ENCODE results near the gene YARS2. TPM values are rescaled to one million over a fixed set of nuclear protein-coding genes. Genes with fewer than 3 reads are reported as not detected.

The YARS2 gene
- total RNA-seq, 4 donors from 2014 or later, result 19.9 to 23.1 (median 22.2) TPM

DNA sequence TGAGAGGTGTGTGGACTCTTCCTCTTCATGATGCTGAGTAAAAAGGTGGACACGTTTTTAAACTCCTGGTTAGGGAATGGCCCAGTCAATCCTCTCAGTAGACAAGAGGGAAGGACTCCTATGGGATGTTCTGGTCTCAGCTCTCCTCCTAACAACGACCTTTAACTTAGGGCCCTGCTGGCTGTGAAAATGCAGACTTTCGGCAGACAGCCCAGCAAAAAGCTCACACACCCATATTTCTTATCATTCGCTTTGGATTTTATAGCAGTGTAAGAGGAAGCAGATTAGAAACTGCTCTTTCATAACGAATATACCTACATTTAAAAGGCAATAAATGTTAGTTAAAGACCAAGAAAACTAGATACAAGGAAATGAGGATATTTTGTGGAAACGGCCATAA is 18.0 kb upstream of the YARS2 start:
- TF ChIP-seq, protein P1, sequence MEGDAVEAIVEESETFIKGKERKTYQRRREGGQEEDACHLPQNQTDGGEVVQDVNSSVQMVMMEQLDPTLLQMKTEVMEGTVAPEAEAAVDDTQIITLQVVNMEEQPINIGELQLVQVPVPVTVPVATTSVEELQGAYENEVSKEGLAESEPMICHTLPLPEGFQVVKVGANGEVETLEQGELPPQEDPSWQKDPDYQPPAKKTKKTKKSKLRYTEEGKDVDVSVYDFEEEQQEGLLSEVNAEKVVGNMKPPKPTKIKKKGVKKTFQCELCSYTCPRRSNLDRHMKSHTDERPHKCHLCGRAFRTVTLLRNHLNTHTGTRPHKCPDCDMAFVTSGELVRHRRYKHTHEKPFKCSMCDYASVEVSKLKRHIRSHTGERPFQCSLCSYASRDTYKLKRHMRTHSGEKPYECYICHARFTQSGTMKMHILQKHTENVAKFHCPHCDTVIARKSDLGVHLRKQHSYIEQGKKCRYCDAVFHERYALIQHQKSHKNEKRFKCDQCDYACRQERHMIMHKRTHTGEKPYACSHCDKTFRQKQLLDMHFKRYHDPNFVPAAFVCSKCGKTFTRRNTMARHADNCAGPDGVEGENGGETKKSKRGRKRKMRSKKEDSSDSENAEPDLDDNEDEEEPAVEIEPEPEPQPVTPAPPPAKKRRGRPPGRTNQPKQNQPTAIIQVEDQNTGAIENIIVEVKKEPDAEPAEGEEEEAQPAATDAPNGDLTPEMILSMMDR (IDR thresholded peaks at IDR 0.05), result no peak
- no peak for DNase-seq (ENCODE audit: low spot score)
- no peak for ATAC-seq (ENCODE audit: low FRiP score)

DNA sequence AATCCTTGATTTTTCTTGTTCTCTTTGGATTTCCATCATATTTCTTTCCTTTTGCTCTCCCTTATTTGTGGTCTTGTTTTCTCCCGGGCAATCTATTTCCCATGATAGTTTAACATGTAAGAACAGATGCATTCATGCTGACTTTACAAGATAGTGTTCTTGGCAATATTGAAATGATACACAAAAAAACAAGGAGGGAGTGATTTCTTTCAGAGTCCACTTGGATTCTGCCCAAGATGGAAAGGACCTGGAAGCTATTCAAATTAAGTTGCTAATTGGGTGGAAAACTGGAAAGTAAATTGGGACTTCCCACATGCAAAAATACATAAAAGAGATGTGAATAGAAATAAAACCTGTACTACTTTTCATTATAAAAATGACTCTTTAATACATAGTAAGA is 14.4 kb upstream of the YARS2 start:
- ATAC-seq (ENCODE audit: low FRiP score) (no peak), DNase-seq (ENCODE audit: low spot score) (no peak)
- TF ChIP-seq, protein P1 (IDR thresholded peaks at IDR 0.05), result no peak

DNA sequence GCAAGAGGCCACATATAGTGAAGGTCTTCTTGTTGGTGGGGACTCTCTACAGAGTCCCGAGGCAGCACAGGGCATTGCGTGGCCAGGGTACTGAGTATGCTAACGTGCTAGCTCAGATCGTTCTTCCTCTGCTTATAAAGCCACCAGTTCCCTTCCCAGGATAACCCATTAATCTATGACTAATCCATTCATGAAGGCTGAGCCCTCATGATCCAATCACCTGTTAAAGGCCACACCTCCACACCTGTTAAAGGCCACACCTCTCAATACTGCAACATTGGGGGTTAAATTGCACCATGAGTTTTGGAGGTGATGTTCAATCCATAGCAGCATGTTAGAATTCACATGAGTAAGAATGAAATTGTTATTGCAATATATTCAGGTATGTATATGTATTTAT is 12.8 kb upstream of the YARS2 start:
- TF ChIP-seq, protein P1 (IDR thresholded peaks at IDR 0.05), result no peak
- ATAC-seq (ENCODE audit: low FRiP score) (no peak), DNase-seq (ENCODE audit: low spot score) (no peak)

DNA sequence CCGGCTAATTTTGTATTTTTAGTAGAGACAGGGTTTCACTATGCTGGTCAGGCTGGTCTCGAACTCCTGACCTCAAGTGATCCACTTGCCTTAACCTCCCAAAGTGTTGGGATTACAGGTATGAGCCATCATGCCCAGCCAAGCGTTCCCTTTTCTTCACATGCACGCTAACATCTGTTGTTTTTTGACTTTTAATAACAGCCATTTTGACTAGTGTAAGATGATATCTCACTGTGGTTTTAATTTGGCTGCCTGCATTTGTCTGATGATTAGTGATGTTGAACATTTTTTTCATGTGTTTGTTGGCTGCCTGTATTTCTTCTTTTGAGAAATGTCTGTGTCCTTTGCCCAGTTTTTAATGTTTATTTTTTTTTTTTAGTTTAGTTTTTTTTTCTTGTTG is 10.2 kb upstream of the YARS2 start:
- ATAC-seq (ENCODE audit: low FRiP score) (no peak), DNase-seq (ENCODE audit: low spot score) (no peak)
- TF ChIP-seq, protein P1 (IDR thresholded peaks at IDR 0.05), result no peak

DNA sequence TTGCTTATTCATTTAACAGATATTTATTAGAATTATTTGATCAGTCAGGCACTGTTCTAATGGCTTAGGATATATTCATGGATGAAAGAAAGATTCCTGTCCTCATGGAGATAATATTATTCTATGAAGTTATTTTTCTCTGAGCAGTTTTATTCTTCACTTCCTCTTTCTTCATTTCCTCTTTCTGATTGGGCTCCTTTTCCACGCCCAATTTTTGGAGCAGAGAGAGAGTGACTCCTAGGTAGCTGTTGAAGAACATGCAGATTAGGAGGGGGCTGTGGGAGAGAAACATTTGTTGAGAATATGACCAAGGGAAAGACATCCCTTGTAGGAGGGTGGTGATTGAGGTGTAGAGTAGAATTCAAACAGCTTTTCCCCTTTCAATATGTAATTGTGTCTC is 6.0 kb upstream of the YARS2 start:
- DNase-seq (ENCODE audit: low spot score) (no peak), ATAC-seq (ENCODE audit: low FRiP score) (no peak)
- TF ChIP-seq, protein P1 (IDR thresholded peaks at IDR 0.05), result no peak

DNA sequence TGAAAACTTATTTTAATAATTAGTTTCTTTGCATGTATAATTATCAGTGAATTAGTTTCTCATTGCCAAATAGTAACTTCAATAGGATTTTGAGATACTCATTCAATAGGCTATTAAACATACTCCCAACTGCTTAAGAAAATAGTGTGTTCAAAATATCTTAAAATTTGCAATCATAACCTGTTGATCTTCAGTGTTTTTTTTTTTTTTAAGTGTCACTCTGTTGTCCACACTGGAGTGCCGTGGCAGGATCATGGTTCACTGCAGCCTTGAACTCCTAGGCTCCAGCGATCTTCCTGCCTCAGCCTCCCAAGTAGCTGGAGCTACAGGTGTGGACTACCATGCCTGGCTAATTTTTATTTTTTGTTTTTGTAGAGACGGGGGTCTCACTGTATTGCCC is 1.5 kb upstream of the YARS2 start:
- TF ChIP-seq, protein P1 (IDR thresholded peaks at IDR 0.05), result no peak
- DNase-seq (ENCODE audit: low spot score), result no peak
- ATAC-seq (ENCODE audit: low FRiP score), result no peak

DNA sequence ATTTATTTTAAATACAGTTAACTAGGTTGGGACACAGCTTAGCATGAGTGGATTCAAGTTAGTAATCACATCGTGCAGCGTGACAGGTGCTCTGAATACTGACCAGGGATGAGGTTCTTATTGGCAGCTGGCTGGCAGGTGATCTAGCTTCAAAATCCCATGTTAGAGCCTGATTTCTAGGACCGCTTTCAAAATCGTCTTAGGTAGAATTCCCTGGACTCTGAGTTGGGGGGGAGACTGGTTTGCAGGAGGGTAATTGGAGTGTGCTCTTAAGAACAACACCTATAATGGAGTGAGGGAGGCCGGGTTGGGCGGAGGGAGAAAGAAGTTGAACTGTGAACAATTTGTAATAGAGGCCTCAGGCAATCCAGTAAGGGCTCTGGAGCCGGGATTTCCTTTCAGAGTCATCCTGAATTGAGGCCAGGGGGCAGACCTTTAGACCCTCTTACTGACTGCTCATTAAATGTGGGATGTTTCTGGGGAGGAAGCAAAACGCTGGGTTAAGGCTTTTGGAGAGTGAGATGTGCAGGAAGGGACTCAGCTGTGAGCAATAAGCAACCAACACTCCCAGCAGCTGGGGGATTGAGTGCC is 874 bp upstream of the YARS2 start:
- DNase-seq (ENCODE audit: low spot score) (no peak), ATAC-seq (ENCODE audit: low FRiP score) (no peak)
- TF ChIP-seq, protein P1 (IDR thresholded peaks at IDR 0.05), result no peak
